IPS-NIHi7 (cell line): ENCODE results near the gene OXSM.

ENCODE experiments used
- DNase-seq: peaks from one replicate; pipeline ENCODE4 v3.0.0; 2012; ENCODE audit warnings: mixed read lengths; ENCODE audit errors: extremely low spot score

OXSM gene

GRCh38 chr3:25803833-25804232 lies 13.9 kb downstream of the OXSM start:
- DNase-seq, result no peak

GRCh38 chr3:25804676-25805075 lies 14.8 kb downstream of the OXSM start:
- DNase-seq, result no peak

GRCh38 chr3:25812644-25813043 lies 22.8 kb downstream of the OXSM start:
- DNase-seq, result peak; percentile 10

GRCh38 chr3:25817107-25817506 lies 27.2 kb downstream of the OXSM start:
- no peak for DNase-seq

- no peak for DNase-seq
These were observed 27.7 kb downstream of the OXSM start for GRCh38 chr3:25817638-25818037.

- DNase-seq, result no peak
These were observed 28.4 kb downstream of the OXSM start for GRCh38 chr3:25818335-25818734.

GRCh38 chr3:25820366-25820765 lies 30.5 kb downstream of the OXSM start:
- DNase-seq, result peak; percentile 10

- DNase-seq, result no peak
These were observed 31.1 kb downstream of the OXSM start for GRCh38 chr3:25820816-25821486.

GRCh38 chr3:25821746-25822573 lies 32.1 kb downstream of the OXSM start:
- no peak for DNase-seq

- no peak for DNase-seq
These were observed 33.4 kb downstream of the OXSM start for GRCh38 chr3:25823314-25823713.

- DNase-seq, result no peak
These were observed 36.6 kb downstream of the OXSM start for GRCh38 chr3:25826510-25826909.

GRCh38 chr3:25830373-25831280 lies 40.7 kb downstream of the OXSM start:
- DNase-seq, result no peak

GRCh38 chr3:25831578-25831977 lies 41.7 kb downstream of the OXSM start:
- DNase-seq, result peak; percentile 16

- DNase-seq, result no peak
These were observed 44.5 kb downstream of the OXSM start for GRCh38 chr3:25834346-25834745.

GRCh38 chr3:25836579-25836978 lies 46.7 kb downstream of the OXSM start:
- no peak for DNase-seq

GRCh38 chr3:25837038-25837437 lies 47.1 kb downstream of the OXSM start:
- no peak for DNase-seq

- no peak for DNase-seq
These were observed 50.2 kb downstream of the OXSM start for GRCh38 chr3:25840099-25840498.

GRCh38 chr3:25843332-25843731 lies 53.4 kb downstream of the OXSM start:
- DNase-seq, result no peak
